ENCODE results near the gene CCT7.

Gene CCT7

GRCh38 chr2:73237168-73237567, 3.1 kb downstream of the CCT7 start:
- no peak for TF ChIP-seq CTCF (IDR thresholded peaks at IDR 0.05)
- peaks cover 16% of the 10 kb centered on the region for H3K36me3 ChIP-seq
- H3K27me3 ChIP-seq: no peaks in the 10 kb centered on the region
- no peak overlapping the region for H3K27ac ChIP-seq
- H3K4me3 ChIP-seq (ENCODE audit: low read depth in 1 of 2, low read length in 1 of 2): no peak overlapping the region
- H3K4me1 ChIP-seq (ENCODE audit: control insufficient read depth in 1 of 2, insufficient read depth in 1 of 2, low read depth in 1 of 2, low read length in 1 of 2): peaks cover 23 to 24% of the 10 kb centered on the region in 2 experiments
- H3K9me3 ChIP-seq: no peaks in the 10 kb centered on the region

GRCh38 chr2:73238149-73238548, 4.0 kb downstream of the CCT7 start:
- Histone ChIP-seq H3K36me3 (peaks cover 24% of the 10 kb centered on the region), H3K27ac (no peak overlapping the region), H3K4me1 (ENCODE audit: control insufficient read depth in 1 of 2, insufficient read depth in 1 of 2, low read depth in 1 of 2, low read length in 1 of 2) (peaks cover 15 to 17% of the 10 kb centered on the region in 2 experiments), H3K4me3 (ENCODE audit: low read depth in 1 of 2, low read length in 1 of 2) (no peak overlapping the region), H3K9me3 (no peaks in the 10 kb centered on the region), H3K27me3 (no peaks in the 10 kb centered on the region)
- no peak for TF ChIP-seq CTCF (IDR thresholded peaks at IDR 0.05)

- no peaks in the 10 kb centered on the region for H3K27me3 ChIP-seq
These were observed 4.9 kb downstream of the CCT7 start for GRCh38 chr2:73238976-73239375.

GRCh38 chr2:73239776-73240175, 5.7 kb downstream of the CCT7 start:
- Histone ChIP-seq H3K4me1 (ENCODE audit: control insufficient read depth in 1 of 2, insufficient read depth in 1 of 2, low read depth in 1 of 2, low read length in 1 of 2) (peaks cover 8 to 9% of the 10 kb centered on the region in 2 experiments), H3K36me3 (peaks cover 41% of the 10 kb centered on the region)

More at GRCh38 chr2:73238976-73239375, 4.9 kb downstream of the CCT7 start:
- no peak for TF ChIP-seq CTCF (IDR thresholded peaks at IDR 0.05)
- H3K9me3 ChIP-seq: no peaks in the 10 kb centered on the region
- peaks cover 13 to 15% of the 10 kb centered on the region in 2 experiments for H3K4me1 ChIP-seq (ENCODE audit: control insufficient read depth in 1 of 2, insufficient read depth in 1 of 2, low read depth in 1 of 2, low read length in 1 of 2)
- H3K4me3 ChIP-seq (ENCODE audit: low read depth in 1 of 2, low read length in 1 of 2): no peak overlapping the region
- peaks cover 33% of the 10 kb centered on the region for H3K36me3 ChIP-seq
- no peak overlapping the region for H3K27ac ChIP-seq

GRCh38 chr2:73243884-73244570, 9.9 kb downstream of the CCT7 start:
- Histone ChIP-seq H3K9me3 (no peaks in the 10 kb centered on the region), H3K4me3 (ENCODE audit: low read depth in 1 of 2, low read length in 1 of 2) (no peak overlapping the region), H3K27me3 (no peaks in the 10 kb centered on the region), H3K4me1 (ENCODE audit: control insufficient read depth in 1 of 2, insufficient read depth in 1 of 2, low read depth in 1 of 2, low read length in 1 of 2) (no peaks in the 10 kb centered on the region), H3K27ac (no peak overlapping the region), H3K36me3 (peaks cover 82% of the 10 kb centered on the region)
- no peak for TF ChIP-seq CTCF (IDR thresholded peaks at IDR 0.05)

More at GRCh38 chr2:73239776-73240175, 5.7 kb downstream of the CCT7 start:
- no peak for TF ChIP-seq CTCF (IDR thresholded peaks at IDR 0.05)
- H3K9me3 ChIP-seq: no peaks in the 10 kb centered on the region
- H3K27ac ChIP-seq: no peak overlapping the region
- no peaks in the 10 kb centered on the region for H3K27me3 ChIP-seq
- H3K4me3 ChIP-seq (ENCODE audit: low read depth in 1 of 2, low read length in 1 of 2): no peak overlapping the region
